HCT116 (cell line): Measurements from ENCODE around the gene RBM25. TPM values are rescaled to one million over a fixed set of nuclear protein-coding genes. Genes with fewer than 3 reads are reported as not detected.
A peak's percentile ranks its signal among the peaks of the same experiment; 100 is the strongest.

Experiments used
- ATAC-seq: fragments of 200-7000 bp; cut with Tn5 transposase; 2 replicates; pipeline ENCODE4 v1.9.1; 2020; ENCODE audit warnings: mild to moderate bottlenecking, moderate library complexity
- BruUV-seq: library from RNA; stranded (reverse); fragments of 400-500 nt; replicated peaks from 2 replicates; lab custom pipeline; 2021; lab: Mats Ljungman, UMichigan
- CTCF ChIA-PET: fragments of 300-600 bp; sonication (Branson Sonifier 250); formaldehyde crosslinking; loops from one replicate; lab custom pipeline; 2021; ENCODE audit warnings: antibody characterized with exemption; lab: Charles Lee
- POLR2A ChIA-PET: fragments of 300-600, 350-600 bp; sonication (Branson Sonifier 250); formaldehyde crosslinking; loops from one replicate; lab custom pipeline; 2021; ENCODE audit warnings: antibody characterized with exemption; lab: Charles Lee
- RAD21 ChIA-PET, 2 experiments: fragments of 300-600 bp; sonication (Branson Sonifier 250); formaldehyde crosslinking; loops; one replicate each; lab custom pipeline; 2023; ENCODE audit warnings: low total read pairs in 2 of 2; ENCODE audit not compliant: uncharacterized antibody in 2 of 2, unreplicated experiment in 2 of 2, low non-redundant PET in 1 of 2; lab: Charles Lee
- DNase-seq: peaks from one replicate; pipeline ENCODE4 v3.0.0-alpha.2; 2010; ENCODE audit warnings: low read depth, low spot score
- H2AFZ ChIP-seq: fragments of 200-600 bp; shearing (Covaris generic), sonication (generic); 2 replicates; pipeline ENCODE4 v1.6.1; 2017; ENCODE audit warnings: low read depth, mixed run types, mixed read lengths, antibody characterized with exemption, low read length; ENCODE audit not compliant: poor library complexity, severe bottlenecking
- H3K27ac ChIP-seq: 2 replicates; pipeline ENCODE4 v1.5.1; 2012; ENCODE audit warnings: low read depth, low read length
- H3K27me3 ChIP-seq: fragments of 200-600 bp; sonication (generic); 2 replicates; pipeline ENCODE4 v1.6.1; 2016; ENCODE audit warnings: mixed run types, low read length, mixed read lengths; ENCODE audit not compliant: insufficient read depth
- H3K36me3 ChIP-seq, 2 experiments: fragments of 200-500 bp in 1 of 2; fragments of 200-600 bp in 1 of 2; sonication (Bioruptor generic) in 1 of 2; sonication (generic) in 1 of 2; 2 replicates each; pipeline versions ENCODE4 v1.5.1 to v1.6.1; 2014 to 2016; ENCODE audit warnings: low read length in 2 of 2, inconsistent platforms in 1 of 2, mixed read lengths in 1 of 2, mixed run types in 1 of 2; ENCODE audit not compliant: insufficient read depth in 2 of 2, control insufficient read depth in 1 of 2
- H3K4me1 ChIP-seq, 2 experiments: fragments of 200-600 bp in 1 of 2; sonication (generic) in 1 of 2; 2 replicates each; pipeline versions ENCODE4 v1.5.1 to v1.6.1; 2012 to 2017; ENCODE audit warnings: low read length in 2 of 2, inconsistent platforms in 1 of 2, mild to moderate bottlenecking in 1 of 2, mixed read lengths in 1 of 2, mixed run types in 1 of 2, moderate library complexity in 1 of 2; ENCODE audit not compliant: insufficient read depth in 2 of 2, control insufficient read depth in 1 of 2
- H3K4me2 ChIP-seq: fragments of 200-600 bp; sonication (generic); 2 replicates; pipeline ENCODE4 v1.6.1; 2017; ENCODE audit warnings: mixed run types, low read length, mixed read lengths
- H3K4me3 ChIP-seq, 2 experiments: fragments of 200-600 bp in 1 of 2; sonication (generic) in 1 of 2; replicated peaks in 1 of 2; 2 replicates each; pipeline ENCODE4 v1.5.1; 2011 to 2016; ENCODE audit warnings: low read length in 2 of 2, control low read depth in 1 of 2, low read depth in 1 of 2, mild to moderate bottlenecking in 1 of 2, mixed read lengths in 1 of 2, mixed run types in 1 of 2
- H3K79me2 ChIP-seq: fragments of 200-600 bp; sonication (generic); 2 replicates; pipeline ENCODE4 v1.6.1; 2017; ENCODE audit warnings: mild to moderate bottlenecking, mixed run types, low read length, moderate library complexity, mixed read lengths; ENCODE audit not compliant: insufficient read depth
- H3K9ac ChIP-seq: fragments of 200-600 bp; sonication (generic); 2 replicates; pipeline ENCODE4 v1.6.1; 2016; ENCODE audit warnings: low read length, mixed read lengths
- H3K9me2 ChIP-seq: fragments of 200-600 bp; sonication (generic), shearing (Covaris generic); 2 replicates; pipeline ENCODE4 v1.6.1; 2017; ENCODE audit warnings: mixed run types, mild to moderate bottlenecking, moderate library complexity; ENCODE audit not compliant: insufficient read depth
- H3K9me3 ChIP-seq, 2 experiments: fragments of 200-500 bp in 1 of 2; fragments of 200-600 bp in 1 of 2; sonication (Bioruptor generic) in 1 of 2; sonication (generic) in 1 of 2; 2 replicates each; pipeline ENCODE4 v1.6.1; 2014 to 2017; ENCODE audit warnings: low read length in 2 of 2, mixed read lengths in 2 of 2, inconsistent platforms in 1 of 2, low read depth in 1 of 2, mild to moderate bottlenecking in 1 of 2, mixed run types in 1 of 2, moderate library complexity in 1 of 2; ENCODE audit not compliant: control insufficient read depth in 1 of 2, insufficient read depth in 1 of 2
- H4K20me1 ChIP-seq: fragments of 200-600 bp; sonication (generic), shearing (Covaris generic); 2 replicates; pipeline ENCODE4 v1.6.1; 2017; ENCODE audit warnings: mixed run types, mild to moderate bottlenecking, moderate library complexity; ENCODE audit not compliant: insufficient read depth
- ELF1 ChIP-seq: IDR thresholded peaks from 2 replicates; pipeline ENCODE4 v1.6.1; 2012; ENCODE audit warnings: low read depth, borderline replicate concordance
- RAD21 ChIP-seq: IDR thresholded peaks from 2 replicates; pipeline ENCODE4 v1.6.1; 2012; ENCODE audit warnings: low read depth, mild to moderate bottlenecking
- intact Hi-C: fragments of 100-400 bp; cut with micrococcal nuclease; formaldehyde crosslinking; loops from 2 replicates; pipeline ENCODE4 v1.10.0; 2022
- total RNA-seq: library from RNA; stranded (reverse); gene quantifications from one replicate; pipeline ENCODE4 v1.2.1, GENCODE V29; 2021; ENCODE audit not compliant: unreplicated experiment
- TF ChIP-seq, protein P1 (sequence below), 3 experiments: fragments of 200-600 bp in 1 of 3; sonication (generic) in 1 of 3; IDR thresholded peaks in 2 of 3; conservative IDR thresholded peaks in 1 of 3; 2 replicates each; pipeline ENCODE4 v1.5.1; 2012 to 2017; ENCODE audit warnings: low read depth in 2 of 3, low read length in 2 of 3, antibody characterized with exemption in 1 of 3, borderline replicate concordance in 1 of 3, control low read depth in 1 of 3, mild to moderate bottlenecking in 1 of 3, mixed read lengths in 1 of 3, mixed run types in 1 of 3, moderate library complexity in 1 of 3; ENCODE audit not compliant: insufficient read depth in 1 of 3

RBM25 gene
- total RNA-seq, 1 experiment from 2014 or later: 80.1 TPM

DNA sequence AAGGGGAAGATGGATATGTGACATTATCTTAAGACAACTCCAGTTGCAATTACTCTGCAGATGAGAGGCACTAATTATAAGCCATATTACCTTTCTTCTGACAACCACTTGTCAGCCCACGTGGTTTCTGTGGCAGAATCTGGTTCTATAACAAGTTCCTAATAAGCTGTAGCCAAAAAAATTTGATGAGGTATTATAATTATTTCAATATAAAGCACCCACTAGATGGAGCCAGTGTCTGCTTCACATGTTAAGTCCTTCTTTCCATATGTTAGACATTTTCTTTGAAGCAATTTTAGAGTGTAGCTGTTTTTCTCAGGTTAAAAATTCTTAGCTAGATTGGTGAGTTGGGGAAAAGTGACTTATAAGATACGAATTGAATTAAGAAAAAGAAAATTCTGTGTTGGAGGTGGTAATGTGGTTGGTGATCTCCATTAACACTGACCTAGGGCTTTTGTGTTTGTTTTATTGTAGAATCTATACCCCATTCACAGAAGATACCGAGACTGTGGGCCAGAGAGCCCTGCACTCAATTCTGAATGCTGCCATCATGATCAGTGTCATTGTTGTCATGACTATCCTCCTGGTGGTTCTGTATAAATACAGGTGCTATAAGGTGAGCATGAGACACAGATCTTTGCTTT lies 114.9 kb downstream of the RBM25 start:
- H3K9me3 ChIP-seq: no peaks in the 10 kb centered on the region
- no peak overlapping the region for H3K4me2 ChIP-seq
- peak; percentile 64 for TF ChIP-seq RAD21
- TF ChIP-seq, protein P1, sequence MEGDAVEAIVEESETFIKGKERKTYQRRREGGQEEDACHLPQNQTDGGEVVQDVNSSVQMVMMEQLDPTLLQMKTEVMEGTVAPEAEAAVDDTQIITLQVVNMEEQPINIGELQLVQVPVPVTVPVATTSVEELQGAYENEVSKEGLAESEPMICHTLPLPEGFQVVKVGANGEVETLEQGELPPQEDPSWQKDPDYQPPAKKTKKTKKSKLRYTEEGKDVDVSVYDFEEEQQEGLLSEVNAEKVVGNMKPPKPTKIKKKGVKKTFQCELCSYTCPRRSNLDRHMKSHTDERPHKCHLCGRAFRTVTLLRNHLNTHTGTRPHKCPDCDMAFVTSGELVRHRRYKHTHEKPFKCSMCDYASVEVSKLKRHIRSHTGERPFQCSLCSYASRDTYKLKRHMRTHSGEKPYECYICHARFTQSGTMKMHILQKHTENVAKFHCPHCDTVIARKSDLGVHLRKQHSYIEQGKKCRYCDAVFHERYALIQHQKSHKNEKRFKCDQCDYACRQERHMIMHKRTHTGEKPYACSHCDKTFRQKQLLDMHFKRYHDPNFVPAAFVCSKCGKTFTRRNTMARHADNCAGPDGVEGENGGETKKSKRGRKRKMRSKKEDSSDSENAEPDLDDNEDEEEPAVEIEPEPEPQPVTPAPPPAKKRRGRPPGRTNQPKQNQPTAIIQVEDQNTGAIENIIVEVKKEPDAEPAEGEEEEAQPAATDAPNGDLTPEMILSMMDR (IDR thresholded peaks at IDR 0.05 in 2 of 3, conservative IDR thresholded peaks at IDR 0.05 in 1 of 3; ENCODE audit: borderline replicate concordance in 1 of 3, insufficient read depth in 1 of 3, low read depth in 2 of 3, low read length in 2 of 3): peak; percentile 36 to 63 (median 57); a peak in 5 of 6 replicates
- no peak for TF ChIP-seq ELF1
- ATAC-seq (peak; percentile 52; the same call in 1 of the 2 replicates), DNase-seq (peak; percentile 31)
- no peaks in the 10 kb centered on the region for H3K4me1 ChIP-seq
- no peak overlapping the region for H3K27ac ChIP-seq
- no peaks in the 10 kb centered on the region for H3K27me3 ChIP-seq
- no TSS peak for BruUV-seq
- intact Hi-C loops: loop anchor here (1.0 to 5.0 kb wide), 4 partner anchors 112 to 459 kb away; no protein-coding TSS in a partner anchor
- peaks cover 20 to 27% of the 10 kb centered on the region in 2 experiments for H3K36me3 ChIP-seq
- no peak overlapping the region for H3K9ac ChIP-seq
- no peaks in the 10 kb centered on the region for H3K79me2 ChIP-seq
- H4K20me1 ChIP-seq: no peaks in the 10 kb centered on the region
- ChIA-PET POLR2A (no interaction called here), RAD21 (interaction anchor here in 1 of 2 experiments (0.7 kb wide), 1 partner anchor 299 kb away, joined by 3 read pairs; no protein-coding TSS in a partner anchor), CTCF (interaction anchor here (0.8 to 1.8 kb wide), 11 partner anchors 10 to 489 kb away, joined by 3 to 37 read pairs (median 5); partner anchors contain the start of gene PAPLN)
- no peak overlapping the region for H2AFZ ChIP-seq
- H3K4me3 ChIP-seq: no peak overlapping the region
- no peaks in the 10 kb centered on the region for H3K9me2 ChIP-seq

Other genes with a start within 250 kb of the RBM25 start
- 0.27 TPM for gene DPF3, start 164.4 kb upstream of the RBM25 start, total RNA-seq
- 19.3 TPM for gene DCAF4, start 132.1 kb upstream of the RBM25 start, total RNA-seq
- gene ZFYVE1, start 31.4 kb upstream of the RBM25 start, total RNA-seq: 7.7 TPM
- gene PSEN1, start 78.0 kb downstream of the RBM25 start, total RNA-seq: 26.9 TPM
- gene PAPLN, start 179.0 kb downstream of the RBM25 start, total RNA-seq: 9.6 TPM